GM19397 (cell line): ENCODE results near the gene DOK6.
"Not testable (repeated sequence)": the region's sequence is repeated elsewhere in the genome, so short reads cannot be mapped to it uniquely, and the experiment has no call there.

Experiments used
- ATAC-seq: cut with Tn5 transposase; IDR thresholded peaks from one replicate; pipeline ENCODE4 v1.9.1; 2021; ENCODE audit warnings: mild to moderate bottlenecking, moderate library complexity; ENCODE audit not compliant: unreplicated experiment

DOK6 gene

GRCh38 chr18:69845593-69846506 is 445.2 kb downstream of the DOK6 start:
- ATAC-seq, result no peak

DNA sequence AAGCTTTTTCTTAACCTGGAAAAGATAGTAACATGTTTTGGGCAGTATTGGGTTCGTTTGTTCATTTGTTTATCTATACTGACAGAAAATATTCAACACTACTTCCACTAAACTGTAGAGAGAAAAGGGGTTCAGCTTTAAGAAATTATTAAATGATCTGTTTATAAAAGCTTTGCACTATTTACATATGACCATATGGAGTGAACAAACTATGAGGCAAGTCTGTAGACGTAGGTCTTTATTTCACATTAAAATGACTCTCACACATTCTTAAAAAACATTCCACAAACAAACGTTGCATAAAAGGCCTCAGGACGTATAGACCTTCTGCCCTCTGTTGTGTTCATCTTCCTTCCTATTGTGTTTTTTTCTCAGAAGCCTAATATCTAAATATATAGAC is 452.4 kb downstream of the DOK6 start:
- ATAC-seq, result no peak

- no peak for ATAC-seq
These were observed 453.8 kb downstream of the DOK6 start for GRCh38 chr18:69854455-69854854.

DNA sequence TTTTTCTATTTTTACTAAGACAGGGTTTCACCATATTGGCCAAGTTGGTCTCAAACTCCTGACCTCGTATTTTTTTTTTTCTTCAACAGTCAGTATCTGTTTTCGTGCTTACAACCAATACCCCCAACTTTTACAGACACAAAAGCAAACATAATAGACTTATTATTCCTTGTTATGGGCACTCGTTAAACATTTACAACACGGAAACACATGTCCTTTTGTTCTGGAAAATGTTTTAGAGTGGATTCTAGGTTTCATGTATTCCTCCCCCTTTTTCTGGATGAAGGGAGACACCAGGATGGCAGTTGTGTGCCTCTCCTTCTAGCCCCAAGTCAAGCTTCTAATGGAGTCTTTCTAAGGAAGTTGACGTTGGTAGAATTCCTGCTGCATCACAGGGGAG is 458.2 kb downstream of the DOK6 start:
- no peak for ATAC-seq

GRCh38 chr18:69864802-69865201 is 464.1 kb downstream of the DOK6 start:
- peak; percentile 85 for ATAC-seq

DNA sequence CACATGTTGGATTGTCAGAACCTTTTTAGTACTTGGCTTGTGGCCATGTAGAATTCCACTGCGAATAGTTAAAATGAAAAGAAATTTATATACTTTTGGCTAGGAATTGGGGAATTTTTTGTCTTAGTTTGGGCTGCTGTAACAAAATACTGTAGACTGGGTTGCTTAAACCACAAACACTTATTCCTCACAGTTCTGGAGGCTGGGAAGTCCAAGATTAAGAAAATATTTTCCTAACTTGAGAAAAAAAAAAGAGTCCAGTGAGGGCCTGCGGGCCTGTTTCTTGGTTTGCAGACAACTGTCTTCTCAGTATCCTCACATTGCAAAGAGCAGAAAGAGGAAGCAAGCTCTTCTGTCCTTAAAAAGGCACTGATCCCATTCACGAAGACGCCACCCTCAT is 465.1 kb downstream of the DOK6 start:
- ATAC-seq, result no peak

DNA sequence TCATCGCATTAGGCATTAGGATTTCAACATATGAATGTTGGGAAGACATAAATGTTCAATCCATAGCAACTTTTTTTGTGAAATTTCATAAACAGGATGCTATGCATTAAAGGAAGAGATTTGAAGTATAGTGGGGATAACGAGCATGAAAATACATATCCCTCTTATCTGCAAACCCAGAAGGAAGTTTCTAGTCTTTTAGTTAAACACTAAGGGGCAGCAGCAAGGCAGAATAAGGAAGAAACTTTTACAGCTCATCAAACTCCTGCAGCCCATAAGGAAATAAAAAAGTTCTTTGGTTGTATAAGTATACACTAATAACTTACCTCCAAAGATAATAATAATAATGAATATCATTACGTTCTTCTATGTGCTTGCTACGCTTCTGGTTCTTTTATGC is 465.5 kb downstream of the DOK6 start:
- no peak for ATAC-seq

GRCh38 chr18:69870736-69871135 is 470.0 kb downstream of the DOK6 start:
- no peak for ATAC-seq

DNA sequence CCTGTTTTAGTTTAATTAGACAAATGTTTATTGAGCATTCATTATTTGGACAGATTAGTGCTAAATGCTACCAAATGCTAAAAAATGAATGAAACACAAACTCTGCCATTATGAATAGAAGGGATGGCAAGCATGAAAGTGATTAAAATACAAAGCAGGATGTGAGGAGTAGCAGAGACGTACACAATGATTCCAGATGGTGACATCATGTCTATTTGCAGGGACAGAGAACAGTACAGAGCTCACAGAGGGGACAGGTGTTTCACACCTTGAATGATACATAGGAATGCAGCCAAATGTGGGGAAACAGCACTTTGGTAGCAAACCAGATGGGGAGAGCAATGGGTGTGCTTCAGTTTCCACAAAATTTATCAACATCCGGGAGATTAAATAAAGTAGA is 470.7 kb downstream of the DOK6 start:
- no peak for ATAC-seq

GRCh38 chr18:69872661-69873060 is 472.0 kb downstream of the DOK6 start:
- ATAC-seq, result no peak

- ATAC-seq, result no peak
These were observed 473.4 kb downstream of the DOK6 start for GRCh38 chr18:69874058-69874457.

DNA sequence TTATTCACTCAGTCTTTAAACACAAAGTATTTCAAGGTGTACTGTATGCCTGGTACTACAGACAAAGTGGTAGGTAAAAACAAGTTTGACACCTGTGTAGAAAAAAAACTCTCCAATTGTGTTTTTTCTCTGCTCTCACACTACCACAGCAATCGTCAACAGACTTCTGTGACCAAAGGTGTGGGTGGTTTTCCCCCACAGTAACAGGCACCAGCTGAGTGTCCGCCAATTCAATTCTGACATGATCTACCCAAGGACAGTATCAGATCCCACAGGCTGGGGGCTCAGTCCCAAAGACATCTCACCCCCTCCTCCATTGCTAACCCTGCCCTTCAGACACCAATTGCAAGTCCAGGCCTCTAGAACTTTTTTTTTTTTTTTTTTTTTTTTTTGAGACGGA is 475.8 kb downstream of the DOK6 start:
- no peak for ATAC-seq

GRCh38 chr18:69878213-69878933 is 477.7 kb downstream of the DOK6 start:
- ATAC-seq, result no peak

GRCh38 chr18:69879051-69879450 is 478.4 kb downstream of the DOK6 start:
- ATAC-seq, result not testable (repeated sequence)

- ATAC-seq, result no peak
These were observed 479.4 kb downstream of the DOK6 start for GRCh38 chr18:69880083-69880482.

DNA sequence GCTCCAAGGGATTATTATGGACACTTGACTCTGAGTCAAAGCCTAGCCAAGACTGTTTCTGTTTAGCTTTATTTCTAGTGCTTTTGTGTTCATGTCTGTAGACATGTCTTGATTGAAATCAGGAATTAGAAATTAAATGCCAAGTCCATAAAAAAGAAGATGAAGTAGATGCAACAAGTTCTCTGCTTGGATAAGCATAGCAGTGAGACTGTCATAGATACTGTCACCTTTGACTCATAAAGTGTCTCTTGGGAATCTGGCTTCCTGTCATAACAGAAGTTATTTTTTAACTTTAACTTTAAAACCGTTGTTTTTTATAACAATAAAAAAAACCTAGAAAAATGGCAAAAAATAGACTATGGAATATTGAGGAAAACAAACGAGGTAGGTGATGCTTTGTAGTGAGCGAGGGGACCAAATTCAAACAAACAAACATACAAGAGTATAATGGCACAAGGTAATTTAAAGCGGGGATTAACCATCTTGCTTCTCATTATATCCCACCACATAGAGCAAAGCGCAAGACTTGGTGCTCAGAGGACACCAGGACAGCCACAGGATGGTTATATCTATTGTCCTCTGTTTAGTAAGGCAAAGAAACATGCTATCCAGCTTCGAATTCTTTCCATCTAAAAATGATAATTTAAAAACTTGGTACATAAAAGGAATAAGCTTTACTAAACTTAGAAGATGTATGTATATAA is 482.4 kb downstream of the DOK6 start:
- ATAC-seq, result no peak

- no peak for ATAC-seq
These were observed 483.1 kb downstream of the DOK6 start for GRCh38 chr18:69883781-69884180.

- ATAC-seq, result no peak
These were observed 484.7 kb downstream of the DOK6 start for GRCh38 chr18:69885355-69885754.

DNA sequence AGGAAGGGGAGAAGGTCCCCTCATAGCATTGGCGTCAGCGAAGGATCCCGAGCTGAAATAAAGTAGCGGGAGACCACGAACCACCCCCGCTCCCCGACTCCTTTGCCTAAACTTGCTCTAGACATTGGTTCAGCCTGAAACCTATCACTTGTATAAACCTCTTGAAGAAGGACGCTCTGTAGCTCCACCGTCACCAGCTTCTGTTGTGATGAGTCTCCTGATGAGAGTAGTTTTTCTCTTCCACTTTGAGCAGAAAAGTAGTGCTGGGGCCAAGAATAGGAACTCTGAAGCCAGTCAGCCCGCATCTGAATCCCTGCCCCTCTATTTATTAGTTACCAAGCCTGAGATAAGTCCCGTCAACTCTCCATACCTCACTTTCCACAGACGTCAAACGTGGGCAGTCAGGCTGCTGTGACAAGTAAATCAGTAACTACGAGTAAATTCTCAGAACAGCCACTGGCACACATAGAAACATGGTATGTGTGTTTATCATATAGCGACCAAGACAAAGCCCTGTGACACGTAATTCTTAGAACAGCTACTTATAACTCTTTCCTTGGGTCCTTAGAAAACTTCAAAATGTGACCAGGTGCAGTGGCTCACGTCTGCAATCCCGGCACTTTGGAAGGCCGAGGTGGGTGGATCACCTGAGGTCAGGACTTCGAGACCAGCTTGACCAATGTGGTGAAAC is 485.3 kb downstream of the DOK6 start:
- ATAC-seq, result peak; percentile 87

GRCh38 chr18:69887256-69887655 is 486.6 kb downstream of the DOK6 start:
- no peak for ATAC-seq

- ATAC-seq, result no peak
These were observed 488.3 kb downstream of the DOK6 start for GRCh38 chr18:69889009-69889408.
